ENCODE measurements around the gene C2CD4A.

Gene C2CD4A

GRCh38 chr15:62060113-62060895 lies 6.5 kb upstream of the C2CD4A start, which contains the start of gene VPS13C:
Gene VPS13C (minus strand): TSS chr15:62060447. CDS start chr15:62060374, 73 bp downstream.
- DNase-seq, result peak; percentile 87 to 90

GRCh38 chr15:62060896-62061280 lies 5.9 kb upstream of the C2CD4A start:
- DNase-seq, result no peak

GRCh38 chr15:62063825-62064635 lies 2.7 kb upstream of the C2CD4A start:
- no peak for DNase-seq

GRCh38 chr15:62067448-62068044 lies 769 bp downstream of the C2CD4A start:
- peak; percentile 18 to 34 for DNase-seq

- peak; percentile 31 to 37 for DNase-seq
Observed at GRCh38 chr15:62068071-62068809, 1.5 kb downstream of the C2CD4A start.

- DNase-seq, result no peak
Observed at GRCh38 chr15:62068810-62069167, 2.0 kb downstream of the C2CD4A start.

GRCh38 chr15:62069551-62069950 lies 2.8 kb downstream of the C2CD4A start:
- no peak for DNase-seq

- DNase-seq, result no peak
Observed at GRCh38 chr15:62071711-62072308, 5.0 kb downstream of the C2CD4A start.

- no peak for DNase-seq
Observed at GRCh38 chr15:62075595-62076277, 9.0 kb downstream of the C2CD4A start.

- no peak for DNase-seq
Observed at GRCh38 chr15:62079594-62079993, 12.8 kb downstream of the C2CD4A start.

GRCh38 chr15:62083194-62084154 lies 16.7 kb downstream of the C2CD4A start:
- DNase-seq, result no peak

- no peak for DNase-seq
Observed at GRCh38 chr15:62085740-62086139, 19.0 kb downstream of the C2CD4A start.

GRCh38 chr15:62087671-62088352 lies 21.0 kb downstream of the C2CD4A start:
- no peak for DNase-seq

GRCh38 chr15:62088353-62088693 lies 21.5 kb downstream of the C2CD4A start:
- DNase-seq, result no peak

- DNase-seq, result no peak
Observed at GRCh38 chr15:62089616-62090015, 22.8 kb downstream of the C2CD4A start.

GRCh38 chr15:62090988-62091387 lies 24.2 kb downstream of the C2CD4A start:
- DNase-seq, result no peak

GRCh38 chr15:62093809-62094208 lies 27.0 kb downstream of the C2CD4A start:
- no peak for DNase-seq

- DNase-seq, result no peak
Observed at GRCh38 chr15:62094388-62094787, 27.6 kb downstream of the C2CD4A start.

- no peak for DNase-seq
Observed at GRCh38 chr15:62099094-62099601, 32.4 kb downstream of the C2CD4A start.

- no peak for DNase-seq
Observed at GRCh38 chr15:62103431-62103830, 36.7 kb downstream of the C2CD4A start.
